Fibroblast of lung (primary cell): ENCODE measurements around the gene CD164L2. TPM values are rescaled to one million over a fixed set of nuclear protein-coding genes. Genes with fewer than 3 reads are reported as not detected.
A peak's percentile ranks its signal among the peaks of the same experiment; 100 is the strongest.

Experiments
- DNase-seq, 2 donors: peaks; one replicate each; pipeline versions ENCODE4 v3.0.0 to v3.0.0-alpha.2; 2010; ENCODE audit warnings: low read depth in 2 of 2
- H2AFZ ChIP-seq: 2 replicates; pipeline ENCODE4 v1.5.1; 2012; ENCODE audit warnings: low read length, control low read depth, inconsistent platforms
- H3K27ac ChIP-seq: 2 replicates; pipeline ENCODE4 v1.5.1; 2011; ENCODE audit warnings: low read length, control low read depth; ENCODE audit not compliant: insufficient read depth
- H3K27me3 ChIP-seq: 2 replicates; pipeline ENCODE4 v1.5.1; 2011; ENCODE audit warnings: mild to moderate bottlenecking, low read length; ENCODE audit not compliant: control insufficient read depth, insufficient read depth
- H3K36me3 ChIP-seq: 2 replicates; pipeline ENCODE4 v1.5.1; 2011; ENCODE audit warnings: low read length; ENCODE audit not compliant: control insufficient read depth, insufficient read depth
- H3K4me1 ChIP-seq: 2 replicates; pipeline ENCODE4 v1.5.1; 2011; ENCODE audit warnings: low read length; ENCODE audit not compliant: control insufficient read depth, insufficient read depth; ENCODE audit errors: extremely low read depth
- H3K4me2 ChIP-seq: 2 replicates; pipeline ENCODE4 v1.5.1; 2011; ENCODE audit warnings: low read length, control low read depth; ENCODE audit not compliant: insufficient read depth; ENCODE audit errors: extremely low read depth
- H3K4me3 ChIP-seq, 4 experiments: fragments of 200-600 bp in 1 of 4; sonication (generic) in 1 of 4; replicated peaks in 1 of 4; 2 replicates each; pipeline ENCODE4 v1.5.1; 2011 to 2016; ENCODE audit warnings: low read length in 4 of 4, low read depth in 3 of 4, mild to moderate bottlenecking in 3 of 4, control low read depth in 2 of 4, inconsistent platforms in 1 of 4, mixed read lengths in 1 of 4; ENCODE audit not compliant: insufficient read depth in 1 of 4; ENCODE audit errors: control extremely low read depth in 1 of 4
- H3K79me2 ChIP-seq: 2 replicates; pipeline ENCODE4 v1.5.1; 2012; ENCODE audit warnings: mild to moderate bottlenecking, low read length, inconsistent platforms; ENCODE audit not compliant: control insufficient read depth, insufficient read depth
- H3K9ac ChIP-seq: 2 replicates; pipeline ENCODE4 v1.5.1; 2011; ENCODE audit warnings: mild to moderate bottlenecking, low read length, control low read depth; ENCODE audit not compliant: insufficient read depth
- H3K9me3 ChIP-seq: 2 replicates; pipeline ENCODE4 v1.5.1; 2012; ENCODE audit warnings: low read depth, low read length; ENCODE audit not compliant: control insufficient read depth, insufficient read depth
- H4K20me1 ChIP-seq: 2 replicates; pipeline ENCODE4 v1.5.1; 2011; ENCODE audit warnings: low read length; ENCODE audit not compliant: control insufficient read depth, insufficient read depth; ENCODE audit errors: extremely low read depth
- EZH2 ChIP-seq: IDR thresholded peaks from 2 replicates; pipeline ENCODE4 v1.5.1; 2012; ENCODE audit warnings: low read length, control low read depth, mild to moderate bottlenecking; ENCODE audit errors: missing control alignments
- polyA plus RNA-seq, 2 donors: library from polyadenylated mRNA; depleted of rRNA in 1 of 2; stranded (reverse) in 1 of 2; unstranded in 1 of 2; fragments of >200 nt; gene quantifications; 2 replicates each; pipeline ENCODE4 v1.2.1, GENCODE V29; 2011 to 2012; ENCODE audit warnings: missing spikeins in 1 of 2
- total RNA-seq: library from RNA; depleted of rRNA; stranded (reverse); fragments of >200 nt; gene quantifications from 2 replicates; pipeline ENCODE4 v1.2.1, GENCODE V29; 2014
- TF ChIP-seq, protein P1 (sequence below), 2 donors: IDR thresholded peaks in 1 of 2; conservative IDR thresholded peaks in 1 of 2; 1 replicate in 1 of 2; 2 replicates in 1 of 2; pipeline ENCODE4 v1.5.1; 2011 to 2012; ENCODE audit warnings: low read length in 2 of 2, control low read depth in 1 of 2, inconsistent platforms in 1 of 2, low read depth in 1 of 2, mild to moderate bottlenecking in 1 of 2

Gene CD164L2
- total and polyA plus RNA-seq, 2 donors (not counting 1 experiment from before 2014, with no cell fraction given): not detected

DNA sequence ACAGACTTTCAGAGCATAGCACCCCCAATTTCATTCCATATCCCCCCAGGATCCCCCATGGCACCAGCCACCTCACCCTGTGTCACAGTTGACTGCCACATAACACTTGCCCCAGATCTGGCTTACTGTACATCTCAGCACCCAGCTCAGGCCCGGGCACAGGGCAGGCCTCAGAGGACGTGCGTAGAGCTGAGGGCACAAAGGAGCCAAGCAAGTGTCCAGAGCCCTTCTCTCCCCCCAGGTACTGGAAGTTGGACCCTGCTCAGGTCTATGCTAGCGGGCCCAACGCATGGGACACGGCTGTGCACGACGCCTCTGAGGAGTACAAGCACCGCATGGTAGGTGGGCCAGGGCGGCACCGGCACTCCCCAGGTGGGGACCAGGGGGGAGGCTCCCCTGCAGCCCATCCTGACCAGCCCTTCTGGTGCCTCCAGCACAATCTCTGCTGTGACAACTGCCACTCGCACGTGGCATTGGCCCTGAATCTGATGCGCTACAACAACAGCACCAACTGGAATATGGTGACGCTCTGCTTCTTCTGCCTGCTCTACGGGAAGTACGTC lies 49.3 kb downstream of the CD164L2 start:
- Histone ChIP-seq H3K4me2 (no peak overlapping the region), H3K4me1 (no peaks in the 10 kb centered on the region), H3K27me3 (no peaks in the 10 kb centered on the region), H3K36me3 (peaks cover 25% of the 10 kb centered on the region), H3K27ac (no peak overlapping the region), H2AFZ (no peak overlapping the region), H3K9ac (no peak overlapping the region), H3K9me3 (no peaks in the 10 kb centered on the region), H3K79me2 (peaks cover 9% of the 10 kb centered on the region), H4K20me1 (no peaks in the 10 kb centered on the region), H3K4me3 (no peak overlapping the region)
- no peak for DNase-seq
- TF ChIP-seq, protein P1, sequence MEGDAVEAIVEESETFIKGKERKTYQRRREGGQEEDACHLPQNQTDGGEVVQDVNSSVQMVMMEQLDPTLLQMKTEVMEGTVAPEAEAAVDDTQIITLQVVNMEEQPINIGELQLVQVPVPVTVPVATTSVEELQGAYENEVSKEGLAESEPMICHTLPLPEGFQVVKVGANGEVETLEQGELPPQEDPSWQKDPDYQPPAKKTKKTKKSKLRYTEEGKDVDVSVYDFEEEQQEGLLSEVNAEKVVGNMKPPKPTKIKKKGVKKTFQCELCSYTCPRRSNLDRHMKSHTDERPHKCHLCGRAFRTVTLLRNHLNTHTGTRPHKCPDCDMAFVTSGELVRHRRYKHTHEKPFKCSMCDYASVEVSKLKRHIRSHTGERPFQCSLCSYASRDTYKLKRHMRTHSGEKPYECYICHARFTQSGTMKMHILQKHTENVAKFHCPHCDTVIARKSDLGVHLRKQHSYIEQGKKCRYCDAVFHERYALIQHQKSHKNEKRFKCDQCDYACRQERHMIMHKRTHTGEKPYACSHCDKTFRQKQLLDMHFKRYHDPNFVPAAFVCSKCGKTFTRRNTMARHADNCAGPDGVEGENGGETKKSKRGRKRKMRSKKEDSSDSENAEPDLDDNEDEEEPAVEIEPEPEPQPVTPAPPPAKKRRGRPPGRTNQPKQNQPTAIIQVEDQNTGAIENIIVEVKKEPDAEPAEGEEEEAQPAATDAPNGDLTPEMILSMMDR (conservative IDR thresholded peaks at IDR 0.05 in 1 of 2, IDR thresholded peaks at IDR 0.05 in 1 of 2; ENCODE audit: low read depth in 1 of 2, low read length in 2 of 2): no peak

DNA sequence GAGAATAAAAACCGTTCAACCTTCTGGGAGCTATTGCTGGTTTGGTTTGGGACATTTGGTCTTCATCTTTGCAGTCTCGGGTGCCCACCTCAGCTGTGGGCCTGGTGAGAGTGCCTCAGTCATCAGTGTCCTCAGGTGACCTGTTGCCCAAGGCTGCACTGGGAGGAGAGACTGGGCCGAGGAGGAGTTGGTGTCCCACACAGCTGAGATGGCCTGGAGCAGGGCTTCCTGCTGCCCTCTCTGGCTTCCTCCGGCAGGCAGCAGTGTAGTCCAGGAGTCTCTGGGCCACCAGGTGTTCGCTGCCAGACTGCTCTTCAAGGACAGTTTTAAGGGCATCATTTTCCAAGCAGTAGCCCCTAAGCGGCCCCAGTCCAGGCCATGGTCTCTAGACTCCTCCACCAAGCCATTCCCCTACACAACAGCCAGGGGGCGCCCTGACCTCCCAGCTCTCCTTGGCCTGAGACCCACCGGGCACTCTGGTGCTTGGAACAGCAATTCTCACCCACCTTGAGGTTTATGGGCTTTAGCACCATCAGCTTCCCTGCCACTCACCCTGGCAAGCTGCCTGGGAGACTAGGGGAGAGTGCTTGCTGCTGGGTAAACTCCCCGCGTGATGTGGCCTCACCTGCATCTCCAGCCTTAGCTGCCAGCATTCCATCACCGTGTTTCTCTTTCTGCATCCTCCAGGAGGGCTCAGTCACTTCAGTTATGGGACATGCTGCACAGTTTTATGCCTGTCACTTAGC lies 50.4 kb downstream of the CD164L2 start:
- Histone ChIP-seq H3K79me2 (peaks cover 20% of the 10 kb centered on the region), H3K4me1 (no peaks in the 10 kb centered on the region), H3K4me2 (no peak overlapping the region), H3K9ac (no peak overlapping the region), H3K27ac (no peak overlapping the region), H4K20me1 (no peaks in the 10 kb centered on the region), H3K9me3 (no peaks in the 10 kb centered on the region), H3K4me3 (no peak overlapping the region), H3K27me3 (no peaks in the 10 kb centered on the region), H2AFZ (no peak overlapping the region), H3K36me3 (peaks cover 28% of the 10 kb centered on the region)
- TF ChIP-seq, protein P1 (conservative IDR thresholded peaks at IDR 0.05 in 1 of 2, IDR thresholded peaks at IDR 0.05 in 1 of 2; ENCODE audit: low read depth in 1 of 2, low read length in 2 of 2): peak; percentile 61 to 88
- no peak for TF ChIP-seq EZH2
- DNase-seq: peak in 1 of 2 donors; percentile 35

DNA sequence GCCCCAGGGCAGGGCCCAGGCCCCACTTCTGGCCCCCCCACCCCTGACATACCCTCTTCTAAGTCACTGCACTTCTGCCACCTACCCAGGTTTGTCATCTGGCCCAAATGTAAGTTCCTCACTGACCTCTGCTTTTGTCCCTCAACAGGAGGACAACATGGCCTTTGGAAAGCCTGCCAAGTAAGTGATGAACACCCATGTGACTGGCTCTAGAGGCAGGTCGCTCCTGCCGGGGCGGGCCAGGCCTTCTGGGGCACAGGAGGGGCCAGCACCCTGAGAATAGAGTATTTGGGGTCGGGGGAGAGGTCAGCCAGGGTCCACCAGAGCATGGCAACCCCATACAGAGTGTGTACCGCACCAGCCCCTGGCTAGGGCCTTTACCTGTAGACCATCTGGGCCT lies 51.2 kb downstream of the CD164L2 start:
- Histone ChIP-seq H3K4me1 (peaks cover 1% of the 10 kb centered on the region), H3K79me2 (peaks cover 25% of the 10 kb centered on the region), H3K4me2 (no peak overlapping the region), H4K20me1 (no peaks in the 10 kb centered on the region), H3K36me3 (peaks cover 28% of the 10 kb centered on the region), H3K9me3 (no peaks in the 10 kb centered on the region), H3K9ac (no peak overlapping the region), H3K27ac (no peak overlapping the region), H3K27me3 (no peaks in the 10 kb centered on the region), H3K4me3 (no peak overlapping the region), H2AFZ (no peak overlapping the region)
- TF ChIP-seq, protein P1 (conservative IDR thresholded peaks at IDR 0.05 in 1 of 2, IDR thresholded peaks at IDR 0.05 in 1 of 2; ENCODE audit: low read depth in 1 of 2, low read length in 2 of 2): no peak
- no peak for TF ChIP-seq EZH2
- DNase-seq: no peak
